GM10248 (cell line): ENCODE data around the gene HDAC9.

Source experiments
- CTCF ChIA-PET: fragments of 300-600 bp; sonication (Branson Sonifier 250); formaldehyde crosslinking; extraction: SDS; loops from one replicate; lab custom pipeline; 2021; ENCODE audit warnings: antibody characterized with exemption; lab: Yijun Ruan, JAX
- POLR2A ChIA-PET: fragments of 350-650 bp; sonication (Branson Sonifier 250); formaldehyde crosslinking; extraction: SDS; loops from one replicate; lab custom pipeline; 2020; ENCODE audit warnings: antibody characterized with exemption; lab: Yijun Ruan, JAX
- DNase-seq: peaks from one replicate; pipeline ENCODE4 v3.0.0; 2012; ENCODE audit errors: extremely low spot score
- TF ChIP-seq, protein P1 (sequence below): IDR thresholded peaks from 2 replicates; pipeline ENCODE4 v1.5.1; 2012; ENCODE audit warnings: mild to moderate bottlenecking, low read depth; ENCODE audit errors: extremely low read depth, missing control alignments, control extremely low read depth

Gene HDAC9

GRCh38 chr7:18559756-18560155, 64.2 kb downstream of the HDAC9 start:
- CTCF ChIA-PET, result no interaction called here

DNA sequence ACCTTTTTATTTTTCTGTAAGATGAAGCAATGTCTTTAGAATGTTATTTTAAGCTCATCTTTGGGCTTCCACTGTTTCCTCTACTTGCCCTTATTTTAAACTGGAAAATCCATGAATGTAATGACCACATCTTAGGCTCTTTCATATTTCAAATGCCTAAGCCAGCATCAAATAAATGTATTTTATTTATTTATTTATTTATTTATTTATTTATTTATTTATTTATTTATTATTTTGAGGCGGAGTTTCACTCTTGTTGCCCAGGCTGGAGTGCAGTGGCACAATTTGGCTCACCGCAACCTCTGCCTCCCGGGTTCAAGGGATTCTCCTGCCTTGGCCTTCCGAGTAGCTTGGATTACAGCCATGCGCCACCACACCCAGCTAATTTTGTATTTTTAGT, 69.2 kb downstream of the HDAC9 start:
- ChIA-PET CTCF (interaction anchor here (1.0 to 2.1 kb wide), 8 partner anchors 9 to 207 kb away, joined by 3 to 7 read pairs (median 3); no protein-coding TSS in a partner anchor), POLR2A (no interaction called here)
- DNase-seq, result no peak
- TF ChIP-seq, protein P1, sequence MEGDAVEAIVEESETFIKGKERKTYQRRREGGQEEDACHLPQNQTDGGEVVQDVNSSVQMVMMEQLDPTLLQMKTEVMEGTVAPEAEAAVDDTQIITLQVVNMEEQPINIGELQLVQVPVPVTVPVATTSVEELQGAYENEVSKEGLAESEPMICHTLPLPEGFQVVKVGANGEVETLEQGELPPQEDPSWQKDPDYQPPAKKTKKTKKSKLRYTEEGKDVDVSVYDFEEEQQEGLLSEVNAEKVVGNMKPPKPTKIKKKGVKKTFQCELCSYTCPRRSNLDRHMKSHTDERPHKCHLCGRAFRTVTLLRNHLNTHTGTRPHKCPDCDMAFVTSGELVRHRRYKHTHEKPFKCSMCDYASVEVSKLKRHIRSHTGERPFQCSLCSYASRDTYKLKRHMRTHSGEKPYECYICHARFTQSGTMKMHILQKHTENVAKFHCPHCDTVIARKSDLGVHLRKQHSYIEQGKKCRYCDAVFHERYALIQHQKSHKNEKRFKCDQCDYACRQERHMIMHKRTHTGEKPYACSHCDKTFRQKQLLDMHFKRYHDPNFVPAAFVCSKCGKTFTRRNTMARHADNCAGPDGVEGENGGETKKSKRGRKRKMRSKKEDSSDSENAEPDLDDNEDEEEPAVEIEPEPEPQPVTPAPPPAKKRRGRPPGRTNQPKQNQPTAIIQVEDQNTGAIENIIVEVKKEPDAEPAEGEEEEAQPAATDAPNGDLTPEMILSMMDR, result no peak

More at GRCh38 chr7:18559756-18560155, 64.2 kb downstream of the HDAC9 start:
- POLR2A ChIA-PET, result no interaction called here
- TF ChIP-seq, protein P1, result no peak
- DNase-seq, result no peak

DNA sequence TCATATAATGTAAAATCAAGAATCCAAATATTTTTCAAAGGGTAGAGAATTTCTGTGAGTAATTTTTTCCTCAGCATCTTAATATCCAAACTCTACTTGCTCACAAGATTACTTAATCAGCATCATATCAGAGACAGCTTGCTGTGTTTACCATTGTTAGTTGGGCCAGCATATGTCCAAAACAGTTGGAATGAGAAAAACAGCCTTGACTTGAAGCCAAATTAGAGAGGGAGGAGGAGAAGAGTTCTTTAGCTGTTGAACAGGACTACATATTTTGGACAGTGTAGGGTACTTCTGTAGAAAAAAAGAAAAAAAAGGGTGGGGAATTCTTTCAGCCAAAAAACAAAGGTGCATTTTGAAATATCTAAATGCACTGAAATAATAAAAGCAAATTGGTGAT, 69.8 kb downstream of the HDAC9 start:
- ChIA-PET CTCF (interaction anchor here (1.3 to 2.1 kb wide), 4 partner anchors 13 to 101 kb away, joined by 3 to 7 read pairs (median 4); no protein-coding TSS in a partner anchor), POLR2A (no interaction called here)
- no peak for DNase-seq
- TF ChIP-seq, protein P1, result no peak

DNA sequence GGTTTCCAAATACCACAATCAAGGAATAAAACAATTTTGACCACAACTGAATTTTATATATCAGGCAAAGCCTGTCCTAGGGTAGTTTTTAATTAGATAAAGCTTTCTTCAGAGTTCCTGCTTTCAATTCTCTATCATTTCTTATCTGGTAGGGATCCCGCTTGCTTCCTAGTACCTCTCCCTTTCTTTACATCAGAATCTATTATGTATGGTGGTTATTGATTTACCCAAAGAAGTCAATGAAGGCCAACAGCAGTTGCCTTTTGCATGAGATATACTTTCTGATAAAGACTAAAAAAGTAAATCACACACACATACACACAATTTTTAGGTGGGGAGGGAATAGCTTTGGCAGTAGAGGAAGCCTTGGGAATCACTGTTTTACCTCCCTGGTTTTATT, 70.7 kb downstream of the HDAC9 start:
- CTCF ChIA-PET, result interaction anchor here (1.1 to 1.6 kb wide), 3 partner anchors 20 to 68 kb away, joined by 3 to 4 read pairs (median 4); no protein-coding TSS in a partner anchor
- TF ChIP-seq, protein P1, result no peak
- POLR2A ChIA-PET, result no interaction called here
- no peak for DNase-seq

- ChIA-PET POLR2A (no interaction called here), CTCF (interaction anchor here (1.1 to 1.5 kb wide), 3 partner anchors 10 to 68 kb away, joined by 3 to 4 read pairs (median 4); no protein-coding TSS in a partner anchor)
- peak; percentile 44 for DNase-seq
- TF ChIP-seq, protein P1, result no peak
Measured at GRCh38 chr7:18566829-18567228, 71.3 kb downstream of the HDAC9 start.

GRCh38 chr7:18570441-18570840, 74.9 kb downstream of the HDAC9 start:
- DNase-seq, result no peak
- TF ChIP-seq, protein P1, result no peak
- POLR2A ChIA-PET, result no interaction called here
- CTCF ChIA-PET, result interaction anchor here (1.1 to 1.8 kb wide), 5 partner anchors 9 to 218 kb away, joined by 3 to 7 read pairs (median 3); no protein-coding TSS in a partner anchor
